SU-DHL-6 (cell line): Measurements from ENCODE around the gene ULBP2.

Experiments
- EZH2phosphoT487 ChIP-seq: fragments of 200-600 bp; sonication (generic), shearing (Covaris generic); conservative IDR thresholded peaks from 2 replicates; pipeline ENCODE4 v1.6.1; 2018; ENCODE audit warnings: mild to moderate bottlenecking, antibody characterized with exemption, low read length, moderate library complexity, mixed read lengths
- TF ChIP-seq, protein P1 (sequence below): fragments of 200-600 bp; sonication (generic); IDR thresholded peaks from one replicate; pipeline ENCODE4 v1.5.1; 2017; ENCODE audit warnings: antibody characterized with exemption, mild to moderate bottlenecking, low read length, moderate library complexity; ENCODE audit not compliant: insufficient read depth, poor library complexity, severe bottlenecking

DNA sequence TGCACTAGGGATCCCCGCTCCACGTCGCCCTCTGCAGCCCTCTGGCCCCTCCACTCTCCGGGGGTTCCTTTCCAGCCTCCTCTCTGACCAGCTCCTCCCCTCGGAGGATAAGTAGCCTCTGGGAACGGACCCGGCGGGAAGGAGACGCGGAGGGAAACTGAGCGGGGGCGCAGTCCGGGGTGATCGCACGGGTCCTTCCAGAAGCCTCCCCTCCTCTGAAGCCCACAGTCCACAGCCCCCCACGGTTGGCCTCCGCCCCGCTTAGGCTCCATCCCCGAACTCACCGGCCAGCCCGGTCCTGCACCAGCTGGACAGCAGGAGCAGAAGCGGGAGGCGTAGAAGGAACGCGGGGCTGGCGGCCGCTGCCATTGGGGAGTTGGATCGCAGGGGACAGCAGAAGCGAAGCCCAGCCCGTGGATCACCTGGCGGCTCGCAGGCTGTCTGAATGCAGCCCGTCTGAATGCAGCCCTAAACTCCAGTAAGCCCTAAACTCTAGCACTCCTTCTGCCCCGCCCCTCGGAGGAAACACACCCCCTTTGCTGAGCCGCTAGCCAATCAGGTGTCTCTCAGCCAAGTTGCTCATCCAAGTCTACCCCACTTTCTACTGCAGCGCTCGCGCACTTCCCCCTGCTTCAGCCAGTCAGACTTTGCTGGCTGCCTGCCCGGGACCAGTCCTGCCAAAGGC is 19.0 kb upstream of the ULBP2 start, which contains the start of gene RAET1G:
- TF ChIP-seq, protein P1, sequence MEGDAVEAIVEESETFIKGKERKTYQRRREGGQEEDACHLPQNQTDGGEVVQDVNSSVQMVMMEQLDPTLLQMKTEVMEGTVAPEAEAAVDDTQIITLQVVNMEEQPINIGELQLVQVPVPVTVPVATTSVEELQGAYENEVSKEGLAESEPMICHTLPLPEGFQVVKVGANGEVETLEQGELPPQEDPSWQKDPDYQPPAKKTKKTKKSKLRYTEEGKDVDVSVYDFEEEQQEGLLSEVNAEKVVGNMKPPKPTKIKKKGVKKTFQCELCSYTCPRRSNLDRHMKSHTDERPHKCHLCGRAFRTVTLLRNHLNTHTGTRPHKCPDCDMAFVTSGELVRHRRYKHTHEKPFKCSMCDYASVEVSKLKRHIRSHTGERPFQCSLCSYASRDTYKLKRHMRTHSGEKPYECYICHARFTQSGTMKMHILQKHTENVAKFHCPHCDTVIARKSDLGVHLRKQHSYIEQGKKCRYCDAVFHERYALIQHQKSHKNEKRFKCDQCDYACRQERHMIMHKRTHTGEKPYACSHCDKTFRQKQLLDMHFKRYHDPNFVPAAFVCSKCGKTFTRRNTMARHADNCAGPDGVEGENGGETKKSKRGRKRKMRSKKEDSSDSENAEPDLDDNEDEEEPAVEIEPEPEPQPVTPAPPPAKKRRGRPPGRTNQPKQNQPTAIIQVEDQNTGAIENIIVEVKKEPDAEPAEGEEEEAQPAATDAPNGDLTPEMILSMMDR = no peak
- no peak for TF ChIP-seq EZH2phosphoT487
